RWPE1 (cell line): ENCODE measurements around the gene ZIK1.

ENCODE experiments used
- CTCF ChIA-PET: fragments of 350-600 bp; sonication (Branson Sonifier 250); formaldehyde crosslinking; extraction: SDS; loops from one replicate; lab custom pipeline; 2021; lab: Yijun Ruan, JAX
- POLR2A ChIA-PET: fragments of 400-600 bp; formaldehyde crosslinking; extraction: SDS; loops from one replicate; lab custom pipeline; 2020; ENCODE audit warnings: antibody characterized with exemption; ENCODE audit not compliant: low non-redundant PET; lab: Yijun Ruan, JAX
- DNase-seq: peaks from one replicate; pipeline ENCODE4 v3.0.0; 2012; ENCODE audit warnings: low spot score
- H3K27ac ChIP-seq: fragments of 450-650 bp; 2 replicates; pipeline ENCODE4 v1.5.1; 2017
- CTCF ChIP-seq: fragments of 450-650 bp; conservative IDR thresholded peaks from 2 replicates; pipeline ENCODE4 v1.5.1; 2017; ENCODE audit warnings: low read depth, mild to moderate bottlenecking

The ZIK1 gene

GRCh38 chr19:57572415-57572947, 11.5 kb upstream of the ZIK1 start:
- ChIA-PET CTCF (interaction anchor here (0.5 kb wide), 1 partner anchor 60 kb away, joined by 4 read pairs; the partner anchor contains the start of gene ZNF211), POLR2A (no interaction called here)
- no peak for TF ChIP-seq CTCF

GRCh38 chr19:57576661-57577060, 7.3 kb upstream of the ZIK1 start:
- TF ChIP-seq CTCF: no peak
- no peak for DNase-seq
- CTCF ChIA-PET: no interaction called here
- POLR2A ChIA-PET: no interaction called here
- no peak overlapping the region for H3K27ac ChIP-seq

More at GRCh38 chr19:57572415-57572947, 11.5 kb upstream of the ZIK1 start:
- H3K27ac ChIP-seq: no peak overlapping the region
- no peak for DNase-seq

- CTCF ChIA-PET: no interaction called here
- POLR2A ChIA-PET: no interaction called here
- H3K27ac ChIP-seq: peak within 1 kb of the TSS; percentile 67
- TF ChIP-seq CTCF: no peak
- DNase-seq: peak; percentile 98
Observed at GRCh38 chr19:57578487-57579205, 5.3 kb upstream of the ZIK1 start, which contains the start of gene ZNF416. TSS of gene ZNF416 (minus strand) at chr19:57578911. CDS start at chr19:57578704, 207 bp downstream.

- H3K27ac ChIP-seq: no peak overlapping the region
- no peak for TF ChIP-seq CTCF
- ChIA-PET CTCF (no interaction called here), POLR2A (no interaction called here)
- no peak for DNase-seq
Observed at GRCh38 chr19:57583104-57583520, 833 bp upstream of the ZIK1 start.

GRCh38 chr19:57587529-57587928, 3.6 kb downstream of the ZIK1 start:
- ChIA-PET CTCF (no interaction called here), POLR2A (no interaction called here)
- DNase-seq: peak; percentile 23
- no peak for TF ChIP-seq CTCF
- H3K27ac ChIP-seq: no peak overlapping the region

GRCh38 chr19:57599377-57599760, 15.4 kb downstream of the ZIK1 start:
- ChIA-PET POLR2A (no interaction called here), CTCF (no interaction called here)
- peak overlapping the region; percentile 55 for H3K27ac ChIP-seq
- DNase-seq: no peak
- TF ChIP-seq CTCF: no peak
